Naive thymus-derived CD4-positive, alpha-beta T cell (primary cell): Measurements from ENCODE around the gene ZIC5. TPM values are rescaled to one million over a fixed set of nuclear protein-coding genes. Genes with fewer than 3 reads are reported as not detected.

Experiments
- ATAC-seq: fragments of 150-1000 bp; cut with Tn5 transposase; 2 replicates; pipeline ENCODE4 v1.10.0; 2021; ENCODE audit warnings: mild to moderate bottlenecking, moderate library complexity
- CTCF ChIA-PET: fragments of 350-600 bp; sonication (Branson Sonifier 250); formaldehyde crosslinking; loops from one replicate; lab custom pipeline; 2021; ENCODE audit warnings: antibody characterized with exemption; lab: Charles Lee
- POLR2A ChIA-PET: fragments of 350-600 bp; sonication (Branson Sonifier 250); formaldehyde crosslinking; loops from one replicate; lab custom pipeline; 2021; ENCODE audit warnings: antibody characterized with exemption, inconsistent platforms; lab: Charles Lee
- DNase-seq, 9 donors: peaks; one replicate each; pipeline versions ENCODE4 v3.0.0 to v3.0.0-alpha.2; 2020 to 2022; ENCODE audit warnings: mixed read lengths in 1 of 9
- H3K27ac ChIP-seq: one replicate; pipeline ENCODE4 v1.7.0; 2013; ENCODE audit warnings: mild to moderate bottlenecking, low read depth, low read length, moderate library complexity
- H3K27me3 ChIP-seq, 2 donors: one replicate each; pipeline ENCODE4 v1.7.0; 2013; ENCODE audit warnings: low read length in 2 of 2, mild to moderate bottlenecking in 2 of 2, moderate library complexity in 2 of 2; ENCODE audit not compliant: control insufficient read depth in 2 of 2, insufficient read depth in 2 of 2
- H3K36me3 ChIP-seq, 3 experiments: 1 replicate in 2 of 3; 2 replicates in 1 of 3; pipeline ENCODE4 v1.7.0; 2013; ENCODE audit warnings: low read length in 3 of 3, mild to moderate bottlenecking in 3 of 3, moderate library complexity in 1 of 3; ENCODE audit not compliant: insufficient read depth in 3 of 3, control insufficient read depth in 2 of 3
- H3K4me1 ChIP-seq, 2 donors: one replicate each; pipeline ENCODE4 v1.7.0; 2013; ENCODE audit warnings: low read length in 2 of 2, mild to moderate bottlenecking in 2 of 2, moderate library complexity in 1 of 2; ENCODE audit not compliant: control insufficient read depth in 2 of 2, insufficient read depth in 2 of 2
- H3K4me3 ChIP-seq: 2 replicates; pipeline ENCODE4 v1.7.0; 2013; ENCODE audit warnings: mild to moderate bottlenecking, low read length
- H3K9me3 ChIP-seq, 3 experiments: 1 replicate in 2 of 3; 2 replicates in 1 of 3; pipeline ENCODE4 v1.7.0; 2013; ENCODE audit warnings: low read length in 3 of 3; ENCODE audit not compliant: control insufficient read depth in 2 of 3
- H3K27ac Mint-ChIP-seq, 9 donors: one replicate each; pipeline ENCODE4 v1.8.0; 2020 to 2022; ENCODE audit warnings: mixed read lengths in 9 of 9, mild to moderate bottlenecking in 8 of 9, moderate library complexity in 5 of 9, inconsistent platforms in 2 of 9
- H3K27me3 Mint-ChIP-seq, 5 donors: one replicate each; pipeline ENCODE4 v1.8.0; 2021 to 2022; ENCODE audit warnings: mixed read lengths in 5 of 5, mild to moderate bottlenecking in 1 of 5
- H3K36me3 Mint-ChIP-seq, 5 donors: one replicate each; pipeline ENCODE4 v1.8.0; 2020 to 2022; ENCODE audit warnings: mixed read lengths in 5 of 5, mild to moderate bottlenecking in 3 of 5, inconsistent platforms in 1 of 5
- H3K4me1 Mint-ChIP-seq, 7 donors: one replicate each; pipeline ENCODE4 v1.8.0; 2020 to 2022; ENCODE audit warnings: mixed read lengths in 7 of 7, mild to moderate bottlenecking in 3 of 7, inconsistent platforms in 1 of 7
- H3K4me3 Mint-ChIP-seq, 10 donors: one replicate each; pipeline ENCODE4 v1.8.0; 2020 to 2022; ENCODE audit warnings: mild to moderate bottlenecking in 10 of 10, mixed read lengths in 10 of 10, moderate library complexity in 6 of 10, inconsistent platforms in 2 of 10
- H3K9me3 Mint-ChIP-seq, 11 donors: one replicate each; pipeline ENCODE4 v1.8.0; 2020 to 2022; ENCODE audit warnings: mixed read lengths in 11 of 11, mild to moderate bottlenecking in 4 of 11, inconsistent platforms in 1 of 11, moderate library complexity in 1 of 11
- intact Hi-C, 2 donors: fragments of 100-400 bp; cut with micrococcal nuclease; formaldehyde crosslinking; loops; one replicate each; pipeline ENCODE4 v1.15.1; 2023
- polyA plus RNA-seq, 2 donors: library from polyadenylated mRNA; unstranded; fragments of 300-500 nt; fragmentation: Illumina TruSeq; gene quantifications; one replicate each; pipeline ENCODE4 v1.2.3, GENCODE V29; 2021
- total RNA-seq, 6 experiments: library from RNA in 5 of 6; stranded (reverse) in 5 of 6; gene quantifications; 1 replicate in 5 of 6; 2 replicates in 1 of 6; pipeline ENCODE4 v1.2.3 and lab custom pipeline; 2021 to 2026

Gene ZIC5
- total and polyA plus RNA-seq, 7 experiments from 2014 or later = not detected

DNA sequence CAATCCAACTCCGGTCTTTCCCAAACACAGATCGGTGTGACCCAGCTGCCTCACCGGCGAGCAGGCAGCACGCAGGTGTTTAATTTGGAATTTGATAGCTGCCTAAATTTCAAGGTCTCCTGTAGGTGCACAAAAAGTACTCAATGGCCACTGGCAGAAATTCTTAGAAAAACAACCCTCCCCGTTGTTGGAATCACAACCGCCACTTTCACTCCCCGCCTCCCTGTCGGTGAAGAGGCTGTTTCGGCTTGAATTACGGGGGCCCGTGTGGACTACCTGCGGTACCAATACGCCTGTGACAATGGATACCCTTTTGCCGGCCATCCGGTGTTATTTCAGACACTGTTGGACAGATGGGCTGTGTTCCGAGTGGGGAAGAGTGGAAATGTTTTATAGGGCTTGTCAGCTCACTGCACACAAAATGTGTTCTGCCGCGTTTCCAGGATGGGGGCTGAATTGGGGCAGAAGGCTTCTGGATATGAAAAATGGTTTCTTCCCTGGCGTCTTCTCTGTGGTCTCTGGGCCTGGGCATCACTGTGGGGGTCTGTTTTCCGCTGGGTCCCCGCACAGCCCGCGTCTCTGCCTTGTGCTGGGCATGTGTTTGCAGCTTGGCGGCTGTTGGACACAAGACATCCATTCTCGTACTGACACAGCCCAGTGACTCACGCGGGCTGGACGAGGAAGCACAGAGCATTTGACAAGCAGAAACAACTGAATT, 45.4 kb downstream of the ZIC5 start:
- Mint-ChIP-seq H3K4me3 (no peak overlapping the region), H3K36me3 (peaks cover 0 to 4% (median 3%) of the 10 kb centered on the region in 5 donors), H3K9me3 (peaks cover 0 to 7% (median 3%) of the 10 kb centered on the region in 11 donors), H3K27ac (no peak overlapping the region), H3K27me3 (peaks cover 15 to 45% (median 35%) of the 10 kb centered on the region in 5 donors), H3K4me1 (peaks cover 0 to 5% (median 0%) of the 10 kb centered on the region in 7 donors)
- H3K4me1 ChIP-seq = no peaks in the 10 kb centered on the region
- H3K36me3 ChIP-seq = no peaks in the 10 kb centered on the region
- H3K27ac ChIP-seq = no peak overlapping the region
- H3K9me3 ChIP-seq = no peaks in the 10 kb centered on the region
- DNase-seq (no peak), ATAC-seq (no peak)
- CTCF ChIA-PET = interaction anchor here (0.6 to 1.2 kb wide), 3 partner anchors 10 to 415 kb away, joined by 3 read pairs; no protein-coding TSS in a partner anchor
- intact Hi-C loops = no loop called here
- no peak overlapping the region for H3K4me3 ChIP-seq
- H3K27me3 ChIP-seq = no peaks in the 10 kb centered on the region
- POLR2A ChIA-PET = no interaction called here

DNA sequence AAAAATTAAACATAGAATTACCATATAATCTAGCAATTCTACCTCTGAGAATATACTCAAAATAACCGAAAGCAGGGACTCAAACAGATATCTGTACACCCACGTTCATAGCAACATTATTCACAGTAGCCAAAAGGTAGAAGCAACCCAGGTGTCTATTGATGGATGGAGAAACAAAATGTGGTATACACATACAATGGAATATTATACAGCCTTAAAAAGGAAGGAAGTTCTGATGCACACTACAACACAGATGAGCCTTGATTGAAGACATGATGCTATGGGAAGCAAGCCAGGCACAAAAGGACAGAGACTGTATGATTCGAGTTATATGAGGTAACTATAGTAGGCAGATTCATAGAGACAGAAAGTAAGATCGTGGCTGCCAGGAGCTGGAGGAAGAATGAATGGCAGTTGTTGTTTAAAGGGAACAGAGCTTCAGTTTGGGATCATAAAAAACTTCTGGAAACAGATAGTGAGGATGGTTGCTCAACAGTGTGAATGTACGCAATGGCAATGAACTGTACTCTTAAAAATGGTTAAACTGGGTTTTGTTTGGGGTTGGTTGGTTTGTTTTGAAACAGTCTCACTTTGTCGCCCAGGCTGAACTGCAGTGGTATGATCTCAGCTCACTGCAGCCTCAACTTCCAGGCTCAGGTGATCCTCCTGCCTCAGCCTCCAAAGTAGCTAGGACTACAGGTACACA, 47.5 kb downstream of the ZIC5 start:
- Histone ChIP-seq H3K27ac (no peak overlapping the region), H3K4me1 (no peaks in the 10 kb centered on the region), H3K4me3 (no peak overlapping the region), H3K9me3 (no peaks in the 10 kb centered on the region), H3K36me3 (no peaks in the 10 kb centered on the region), H3K27me3 (no peaks in the 10 kb centered on the region)
- peaks cover 0 to 4% (median 3%) of the 10 kb centered on the region in 5 donors for H3K36me3 Mint-ChIP-seq
- ChIA-PET POLR2A (no interaction called here), CTCF (interaction anchor here (0.6 kb wide), 1 partner anchor 271 kb away, joined by 4 read pairs; no protein-coding TSS in a partner anchor)
- H3K4me1 Mint-ChIP-seq = peaks cover 0 to 5% (median 0%) of the 10 kb centered on the region in 7 donors
- ATAC-seq = no peak
- H3K9me3 Mint-ChIP-seq = peaks cover 0 to 6% (median 3%) of the 10 kb centered on the region in 11 donors
- H3K4me3 Mint-ChIP-seq = no peak overlapping the region
- intact Hi-C loops = no loop called here
- no peak for DNase-seq
- no peak overlapping the region for H3K27ac Mint-ChIP-seq
- H3K27me3 Mint-ChIP-seq = peaks cover 15 to 32% (median 25%) of the 10 kb centered on the region in 5 donors

DNA sequence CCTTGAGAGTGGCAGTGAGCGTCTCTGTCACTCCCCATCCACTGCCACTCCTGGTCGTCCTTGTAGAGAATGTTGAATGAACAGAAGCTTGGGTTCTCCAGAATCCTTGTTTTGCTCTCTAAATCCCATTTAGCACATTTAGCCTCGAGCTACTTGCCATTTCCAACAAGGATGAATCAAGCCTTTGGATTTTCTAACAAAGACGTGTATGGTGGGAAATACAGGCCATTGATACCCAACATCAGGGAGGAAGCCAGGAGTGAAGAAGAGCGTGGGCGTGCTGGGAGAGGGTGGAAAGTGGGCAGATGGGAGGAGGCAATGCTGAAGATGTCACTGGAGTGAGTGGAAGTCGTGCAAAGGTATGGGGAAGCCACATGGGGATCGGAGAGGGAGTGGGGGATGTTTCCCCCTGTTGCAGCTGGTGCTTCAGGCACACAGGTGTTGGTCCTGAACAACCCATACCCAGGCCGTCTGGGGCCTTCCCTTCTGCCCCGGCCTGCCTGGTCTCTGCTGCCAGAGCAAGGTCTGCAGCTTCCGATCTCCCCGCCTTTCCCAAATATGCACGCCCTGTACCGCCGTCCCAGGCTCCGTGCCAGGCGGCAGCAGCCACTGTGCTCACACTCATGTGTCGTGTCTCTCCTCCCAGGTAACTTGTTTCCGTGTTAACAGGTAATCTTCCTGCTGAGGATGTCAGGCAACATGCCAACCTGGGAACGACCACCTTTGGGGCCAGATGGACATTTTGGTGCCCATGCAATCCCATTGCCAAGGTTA, 48.7 kb downstream of the ZIC5 start:
- Mint-ChIP-seq H3K27me3 (peaks cover 11 to 28% (median 25%) of the 10 kb centered on the region in 5 donors), H3K36me3 (peaks cover 0 to 4% (median 3%) of the 10 kb centered on the region in 5 donors), H3K9me3 (peaks cover 0 to 6% (median 3%) of the 10 kb centered on the region in 11 donors), H3K27ac (no peak overlapping the region), H3K4me3 (no peak overlapping the region), H3K4me1 (peaks cover 0 to 5% (median 0%) of the 10 kb centered on the region in 7 donors)
- no peak overlapping the region for H3K4me3 ChIP-seq
- POLR2A ChIA-PET = interaction anchor here (0.6 kb wide), 1 partner anchor 451 kb away, joined by 3 read pairs; no protein-coding TSS in a partner anchor
- DNase-seq (no peak), ATAC-seq (no peak)
- H3K27ac ChIP-seq = no peak overlapping the region
- no peaks in the 10 kb centered on the region for H3K36me3 ChIP-seq
- no peaks in the 10 kb centered on the region for H3K27me3 ChIP-seq
- intact Hi-C loops = no loop called here
- H3K4me1 ChIP-seq = no peaks in the 10 kb centered on the region
- CTCF ChIA-PET = interaction anchor here (1.5 kb wide), 1 partner anchor 592 kb away, joined by 3 read pairs; no protein-coding TSS in a partner anchor
- H3K9me3 ChIP-seq = no peaks in the 10 kb centered on the region

DNA sequence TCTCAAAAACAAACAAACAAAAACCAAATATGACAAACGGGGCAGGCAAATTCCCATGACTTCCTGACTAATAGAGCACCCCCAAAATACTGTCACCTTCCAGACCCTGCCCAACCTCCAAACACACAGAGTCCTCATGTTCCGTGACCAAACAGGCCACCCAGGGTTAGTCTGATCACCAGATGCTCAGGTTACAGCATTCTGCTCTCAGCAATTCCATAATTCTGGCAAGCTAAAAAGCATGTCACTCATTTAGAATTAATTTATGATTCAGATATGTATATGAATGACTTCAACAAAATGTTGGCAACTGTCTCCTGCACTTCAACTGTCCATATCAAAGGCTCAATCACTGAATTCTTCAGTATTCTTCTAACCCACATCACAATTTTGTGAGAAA, 52.4 kb downstream of the ZIC5 start:
- Histone ChIP-seq H3K4me1 (no peaks in the 10 kb centered on the region), H3K9me3 (no peaks in the 10 kb centered on the region), H3K27ac (no peak overlapping the region), H3K4me3 (no peak overlapping the region), H3K36me3 (no peaks in the 10 kb centered on the region), H3K27me3 (no peaks in the 10 kb centered on the region)
- Mint-ChIP-seq H3K27me3 (peaks cover 4 to 22% (median 16%) of the 10 kb centered on the region in 5 donors), H3K36me3 (peaks cover 0 to 4% (median 3%) of the 10 kb centered on the region in 5 donors), H3K9me3 (peaks cover 0 to 4% (median 0%) of the 10 kb centered on the region in 11 donors), H3K4me1 (peaks cover 2 to 16% (median 5%) of the 10 kb centered on the region in 7 donors), H3K27ac (no peak overlapping the region), H3K4me3 (no peak overlapping the region)
- DNase-seq (no peak), ATAC-seq (no peak)
- POLR2A ChIA-PET = no interaction called here
- intact Hi-C loops = loop anchor here in 1 of 2 donors (5.0 to 10.0 kb wide), 2 partner anchors 477 to 1206 kb away; no protein-coding TSS in a partner anchor
- CTCF ChIA-PET = interaction anchor here (1.4 to 1.6 kb wide), 2 partner anchors 263 to 316 kb away, joined by 6 to 7 read pairs; no protein-coding TSS in a partner anchor

DNA sequence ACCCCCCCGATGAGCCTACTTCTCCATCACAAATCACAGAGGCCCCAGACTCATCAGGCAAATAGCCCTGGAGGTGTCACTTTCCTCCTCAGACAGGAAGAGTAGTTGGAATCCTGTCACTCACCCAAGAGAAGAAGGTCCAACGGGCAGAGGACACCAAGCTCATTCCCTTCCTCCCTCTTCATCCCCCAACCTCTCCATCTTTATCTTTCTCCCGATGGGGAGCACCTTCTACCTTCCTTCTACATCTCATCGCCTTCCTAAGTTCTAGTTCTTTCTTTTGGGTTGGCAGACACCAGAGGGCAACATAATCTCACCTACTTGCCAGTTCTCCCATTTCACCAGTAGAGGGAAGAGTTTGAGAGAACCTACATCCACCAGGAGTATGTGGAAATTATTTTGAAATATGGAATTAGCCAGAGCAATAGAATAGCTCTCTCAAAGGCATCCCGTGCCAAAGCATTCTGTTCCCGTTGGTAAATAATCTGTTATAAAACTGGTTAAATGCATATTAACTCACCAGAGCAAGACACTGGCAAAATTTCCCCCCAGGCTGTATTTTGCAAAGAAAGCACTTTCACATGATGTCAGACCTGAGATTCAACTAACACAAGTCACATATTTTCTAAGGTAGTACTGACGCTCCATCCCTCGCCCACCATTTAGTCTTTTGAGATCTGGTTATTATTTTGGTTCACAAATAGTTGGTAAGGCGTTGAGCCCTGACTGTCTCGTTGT, 55.0 kb downstream of the ZIC5 start:
- Mint-ChIP-seq H3K4me3 (no peak overlapping the region), H3K4me1 (peaks cover 5 to 31% (median 7%) of the 10 kb centered on the region in 7 donors), H3K36me3 (peaks cover 0 to 7% (median 0%) of the 10 kb centered on the region in 5 donors), H3K27ac (peak overlapping the region in 1 of 9 donors; percentile 3), H3K27me3 (peaks cover 3 to 21% (median 5%) of the 10 kb centered on the region in 5 donors), H3K9me3 (peaks cover 0 to 1% (median 0%) of the 10 kb centered on the region in 11 donors)
- ChIA-PET CTCF (interaction anchor here (0.5 to 4.7 kb wide), 15 partner anchors 10 to 600 kb away, joined by 3 to 38 read pairs (median 3); no protein-coding TSS in a partner anchor), POLR2A (no interaction called here)
- Histone ChIP-seq H3K4me1 (peaks cover 0 to 8% of the 10 kb centered on the region in 2 donors), H3K27me3 (no peaks in the 10 kb centered on the region), H3K9me3 (no peaks in the 10 kb centered on the region), H3K4me3 (no peak overlapping the region), H3K36me3 (no peaks in the 10 kb centered on the region), H3K27ac (no peak overlapping the region)
- DNase-seq (peak in 6 of 9 donors; percentile 18 to 62 (median 50)), ATAC-seq (peak; percentile 85)
- intact Hi-C loops = loop anchor here (1.0 to 10.0 kb wide), 6 partner anchors 260 to 1208 kb away; no protein-coding TSS in a partner anchor
